A172 (cell line): Measurements from ENCODE around the gene ILRUN. TPM values are rescaled to one million over a fixed set of nuclear protein-coding genes. Genes with fewer than 3 reads are reported as not detected.
"Not testable (repeated sequence)": the region's sequence is repeated elsewhere in the genome, so short reads cannot be mapped to it uniquely, and the experiment has no call there.

Source experiments
- DNase-seq: peaks from one replicate; pipeline ENCODE4 v3.0.0-alpha.2; 2015; ENCODE audit warnings: low spot score
- total RNA-seq: library from RNA; depleted of rRNA; stranded (reverse); fragments of >200 nt; shearing (Covaris generic); gene quantifications from 2 replicates; pipeline ENCODE4 v1.2.3, GENCODE V29; 2014

ILRUN gene
- total RNA-seq, 1 experiment from 2014 or later, result 37.8 TPM

- no peak for DNase-seq
Measured at GRCh38 chr6:34697544-34697836, 923 bp upstream of the ILRUN start.

DNA sequence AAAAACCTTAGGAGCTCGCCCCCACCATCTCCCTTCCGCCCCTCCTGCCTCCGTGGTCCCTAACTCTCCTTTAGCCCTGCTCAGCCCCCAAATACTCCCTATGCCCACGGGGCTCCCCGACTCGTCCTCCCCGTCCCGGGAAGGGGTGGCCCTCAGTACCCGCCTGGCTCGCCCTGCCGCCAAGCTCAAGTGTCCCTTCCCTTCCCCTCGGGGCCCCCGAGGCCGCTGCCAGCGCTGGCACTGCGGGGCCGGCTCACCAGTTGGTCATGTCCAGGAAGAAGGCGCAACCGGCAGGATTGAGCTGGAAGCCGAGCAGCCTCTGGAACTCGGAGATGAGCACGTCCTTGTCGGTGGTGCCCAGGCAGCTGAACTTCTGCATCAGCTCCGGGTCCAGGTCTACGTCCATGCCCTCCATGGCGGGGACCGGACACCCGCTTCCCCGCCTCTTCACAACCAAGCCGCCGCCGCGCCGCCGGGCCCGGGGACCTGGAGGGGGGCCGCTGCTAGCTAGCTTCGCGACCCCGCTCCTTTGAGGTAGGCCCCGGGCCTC is 303 bp downstream of the ILRUN start:
- peak; percentile 22 for DNase-seq

DNA sequence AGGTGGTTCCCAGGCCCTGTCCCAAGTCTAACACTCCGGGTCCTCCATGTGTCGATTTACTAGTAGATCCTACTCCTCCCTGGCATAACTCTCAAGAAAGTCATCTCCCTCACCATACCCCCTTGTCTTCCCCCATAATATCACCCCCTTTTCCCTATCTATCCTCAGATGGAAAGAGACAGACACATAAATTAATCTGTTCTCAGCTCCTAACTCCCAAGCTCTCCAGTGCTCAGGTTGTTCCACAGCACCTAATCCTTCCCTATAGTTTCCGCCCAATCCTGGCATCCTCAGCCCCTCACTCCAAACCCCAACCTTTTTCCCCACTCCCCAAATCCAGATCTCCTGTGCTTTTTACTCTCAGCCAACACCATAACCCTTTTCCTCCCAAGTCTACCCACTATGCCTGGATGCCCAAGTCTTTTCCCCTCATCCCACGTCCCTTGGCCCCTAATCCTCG is 808 bp downstream of the ILRUN start:
- DNase-seq, result no peak

DNA sequence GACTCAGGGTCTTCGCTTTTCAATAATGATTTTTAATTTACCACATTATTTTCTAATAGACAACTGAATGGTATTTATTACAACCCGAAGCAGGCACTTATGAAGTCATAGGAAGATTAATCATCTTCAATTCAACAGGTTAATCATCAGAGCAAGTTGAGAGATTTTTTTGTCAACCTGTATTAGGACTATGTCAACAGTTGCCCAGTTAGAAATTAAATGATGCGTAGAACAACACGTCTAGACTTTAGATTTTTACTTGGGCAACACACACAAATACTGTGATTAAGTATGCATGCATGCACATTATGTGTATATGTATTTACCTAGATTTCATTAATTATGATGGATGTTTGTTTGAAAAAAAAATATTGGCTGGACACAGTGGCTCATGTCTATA is 4.3 kb downstream of the ILRUN start:
- no peak for DNase-seq

DNA sequence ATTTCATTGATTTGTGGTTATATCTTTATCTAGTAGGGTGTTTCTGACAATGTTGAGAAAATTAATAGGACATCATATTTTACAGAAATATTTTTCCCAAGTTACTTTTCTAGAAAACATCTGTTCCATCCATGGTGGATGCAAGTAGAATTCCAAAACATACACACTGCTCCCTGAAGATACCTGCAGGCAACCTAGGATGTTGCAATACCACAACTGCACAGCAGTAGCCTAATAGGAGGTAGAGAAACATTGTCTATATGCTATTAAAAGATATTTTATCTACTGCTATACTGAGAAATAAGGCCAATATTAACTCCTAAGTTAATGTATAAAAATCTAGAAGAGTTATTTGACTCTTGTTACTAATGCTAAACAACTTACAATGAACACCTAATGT is 6.8 kb downstream of the ILRUN start:
- no peak for DNase-seq

DNA sequence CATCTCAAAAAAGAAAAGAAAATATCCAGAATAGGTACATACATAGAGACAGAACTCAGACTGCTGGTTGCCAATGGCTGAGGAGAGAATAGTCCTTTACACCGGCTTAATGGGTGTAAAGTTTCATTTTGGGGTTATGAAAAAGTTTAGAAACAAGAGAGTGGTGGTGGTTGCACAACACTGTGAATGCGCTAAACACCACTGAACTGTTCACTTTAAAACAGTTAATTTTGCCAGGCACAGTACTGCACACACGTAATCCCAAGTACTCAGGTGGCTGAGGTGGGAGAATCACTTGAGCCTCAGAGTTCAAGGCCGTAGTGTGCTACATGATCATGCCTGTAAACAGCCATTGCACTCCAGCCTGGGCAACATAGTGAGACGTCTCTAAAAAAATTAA is 7.6 kb downstream of the ILRUN start:
- DNase-seq, result no peak

DNA sequence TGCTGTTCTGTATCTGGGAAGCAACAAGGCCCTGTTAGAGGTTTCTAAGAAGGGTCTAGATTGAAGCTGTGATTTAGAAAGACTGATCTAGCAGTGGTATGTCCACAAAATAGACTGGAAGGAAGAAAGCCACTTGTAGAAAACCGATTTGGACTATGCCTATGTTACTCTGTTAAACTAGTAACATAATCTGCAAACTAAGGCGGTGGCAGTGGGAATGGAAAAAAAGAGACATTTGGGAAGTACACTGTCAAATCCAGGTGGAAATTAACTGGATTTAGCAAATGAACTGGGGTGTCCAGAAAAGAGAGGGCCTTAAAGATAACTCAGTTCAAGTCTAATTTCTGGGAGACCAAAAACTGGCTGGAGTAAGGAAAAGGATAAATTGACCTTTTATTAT is 11.6 kb downstream of the ILRUN start:
- no peak for DNase-seq

DNA sequence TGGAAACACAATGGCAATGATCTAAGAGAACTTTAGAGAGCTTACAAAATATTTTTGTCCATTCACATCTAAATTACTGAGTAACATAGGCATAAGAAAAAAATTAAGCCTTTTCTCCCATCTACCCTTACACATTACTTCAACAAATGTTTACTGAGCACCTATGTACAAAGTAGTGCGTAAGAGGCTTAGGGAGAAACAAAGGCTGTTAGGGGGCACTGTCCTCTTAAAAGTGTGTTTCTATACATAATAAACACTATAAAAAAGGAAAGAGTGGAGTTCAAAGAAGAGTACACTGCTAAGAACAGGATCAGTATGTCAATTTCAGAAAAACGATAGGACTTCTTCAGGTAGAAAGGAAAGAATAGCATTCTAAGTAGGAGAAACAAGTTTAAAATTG is 12.2 kb downstream of the ILRUN start:
- no peak for DNase-seq

DNA sequence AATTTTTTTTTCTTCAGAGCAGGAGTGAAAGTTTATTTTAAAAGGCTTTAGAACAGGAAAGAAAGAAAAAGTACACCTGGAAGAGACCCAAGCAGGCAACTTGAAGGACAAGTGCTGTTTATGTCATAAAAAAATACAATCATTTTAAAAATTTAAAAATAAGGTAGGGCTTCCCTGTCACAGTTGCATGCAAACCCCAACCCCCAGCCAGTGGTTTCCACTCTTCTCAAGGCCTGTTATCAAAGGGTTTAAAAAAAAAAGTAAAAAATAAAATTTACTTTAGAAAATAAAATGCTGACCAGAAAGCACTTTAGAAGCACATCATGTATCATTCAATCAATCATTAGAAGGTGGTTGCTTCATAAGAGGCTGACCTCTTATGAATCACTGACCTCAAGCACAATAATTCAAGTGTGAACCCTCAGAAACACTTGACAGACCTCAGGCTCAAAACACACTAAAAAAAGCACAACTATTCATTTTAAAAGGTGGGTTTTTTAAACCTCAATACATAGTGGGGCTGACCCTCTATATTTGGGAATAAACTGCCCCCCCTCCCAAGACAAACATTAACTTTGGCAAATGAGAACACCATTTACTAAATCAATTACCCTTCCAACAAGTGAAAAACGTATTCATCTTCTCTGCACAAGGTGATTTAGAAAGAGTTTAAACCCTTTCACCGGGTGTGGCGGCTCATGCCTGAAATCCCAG is 15.6 kb downstream of the ILRUN start:
- peak; percentile 39 for DNase-seq

- not testable (repeated sequence) for DNase-seq
Measured at GRCh38 chr6:34680313-34680712, 16.3 kb downstream of the ILRUN start.

DNA sequence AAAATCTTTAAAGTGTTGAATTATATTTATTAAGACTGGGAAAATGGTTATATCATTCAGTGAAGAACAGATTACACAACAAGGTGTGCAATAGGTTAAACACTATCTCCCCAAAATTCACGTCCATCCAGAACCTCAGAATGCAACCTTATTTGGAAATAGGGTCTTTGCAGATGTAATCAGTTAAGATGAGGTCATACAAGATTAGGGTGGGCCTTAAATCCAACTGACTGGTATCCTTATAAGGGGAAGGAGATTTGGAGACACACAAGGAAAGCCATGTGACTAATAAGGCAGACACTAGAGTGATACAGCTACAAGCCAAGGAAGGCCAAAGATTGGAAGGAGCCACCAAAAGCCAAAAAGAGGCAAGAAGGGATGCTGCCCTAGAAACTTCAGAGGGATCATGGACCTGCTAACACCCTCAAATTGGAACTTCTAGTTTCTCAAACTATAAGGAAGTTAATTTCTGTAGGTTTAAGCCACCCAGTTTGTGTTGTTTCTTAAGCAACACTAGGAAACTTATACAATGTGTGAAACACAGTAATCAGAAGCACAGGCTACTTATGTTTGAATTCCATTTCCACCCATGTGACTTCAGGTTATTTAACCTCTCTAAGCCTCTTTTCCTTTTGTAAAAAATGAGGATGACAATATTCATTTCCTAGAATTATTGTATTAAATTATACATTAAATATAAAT is 16.9 kb downstream of the ILRUN start:
- no peak for DNase-seq

DNA sequence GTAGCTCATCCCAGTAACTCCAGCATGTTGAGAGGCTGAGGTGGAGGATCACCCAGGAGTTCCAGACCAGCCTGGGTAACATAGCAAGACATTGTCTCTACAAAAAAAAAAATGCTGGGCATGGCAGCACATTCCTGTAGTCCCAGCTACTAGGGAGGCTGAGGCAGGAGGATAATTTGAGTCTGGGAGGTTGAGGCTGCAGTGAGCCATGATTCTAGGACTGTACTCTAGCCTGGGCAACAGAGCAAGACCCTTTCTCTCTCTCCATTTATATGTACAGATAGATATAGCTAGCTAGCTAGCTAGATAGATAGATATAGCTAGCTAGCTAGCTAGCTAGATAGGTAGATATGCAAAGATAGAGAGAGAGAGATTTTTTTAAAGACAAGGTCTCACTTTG is 20.4 kb downstream of the ILRUN start:
- DNase-seq, result no peak

GRCh38 chr6:34674930-34675329 is 21.6 kb downstream of the ILRUN start:
- DNase-seq, result not testable (repeated sequence)

DNA sequence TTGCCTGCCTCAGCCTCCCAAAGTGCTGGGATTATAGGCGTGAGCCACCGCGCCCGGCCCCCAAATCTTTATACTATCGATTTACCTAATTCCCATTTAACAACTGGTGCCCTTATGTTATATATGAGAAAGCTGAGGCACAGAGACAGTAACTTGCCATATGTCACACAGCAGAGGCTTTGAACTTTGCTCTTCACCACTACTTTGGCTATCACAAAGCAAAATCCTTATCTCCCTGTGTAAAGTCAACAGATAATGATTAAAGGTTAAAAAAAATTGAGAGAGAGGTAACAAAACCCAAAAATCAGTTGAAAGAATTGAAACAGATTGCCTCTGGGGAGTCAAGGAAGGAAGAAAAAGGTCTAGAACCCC is 22.3 kb downstream of the ILRUN start:
- no peak for DNase-seq

GRCh38 chr6:34673064-34673463 is 23.5 kb downstream of the ILRUN start:
- no peak for DNase-seq

DNA sequence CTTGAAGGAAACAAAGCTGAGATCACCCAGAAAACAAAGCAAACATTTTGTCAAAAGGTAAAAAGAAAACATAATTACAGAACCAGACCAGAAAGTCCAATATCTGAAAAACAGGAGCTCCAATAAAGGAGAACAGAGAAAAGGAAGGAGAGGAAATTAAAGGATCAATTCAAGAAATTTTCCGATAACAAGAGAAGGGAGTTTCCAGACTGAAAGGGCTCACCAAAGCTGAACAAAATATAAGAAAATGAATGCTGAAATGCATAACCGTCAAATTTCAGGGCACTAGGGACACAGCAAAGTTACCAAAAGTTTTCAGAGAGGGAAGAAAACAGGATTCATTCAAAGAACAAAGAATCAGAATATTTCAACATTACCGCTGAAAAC is 23.9 kb downstream of the ILRUN start:
- DNase-seq, result no peak

- DNase-seq, result peak; percentile 62
Measured at GRCh38 chr6:34671801-34672656, 24.5 kb downstream of the ILRUN start.

GRCh38 chr6:34671367-34671766 is 25.2 kb downstream of the ILRUN start:
- no peak for DNase-seq

DNA sequence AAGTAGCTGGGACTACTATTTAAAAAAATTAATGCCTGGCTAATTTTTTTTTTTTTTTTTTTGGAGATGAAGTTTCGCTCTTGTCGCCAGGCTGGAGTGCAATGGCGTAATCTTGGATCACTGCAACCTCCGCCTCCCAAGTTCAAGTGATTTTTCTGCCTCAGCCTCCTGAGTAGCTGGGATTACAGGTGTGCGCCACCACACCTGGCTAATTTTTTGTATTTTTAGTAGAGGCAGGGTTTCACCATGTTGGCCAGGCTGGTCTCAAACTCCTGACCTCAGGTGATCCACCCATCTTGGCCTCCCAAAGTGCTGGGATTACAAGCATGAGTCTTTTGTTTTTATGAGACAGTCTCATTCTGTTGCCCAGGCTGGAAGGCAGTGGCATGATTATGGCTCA is 27.8 kb downstream of the ILRUN start:
- not testable (repeated sequence) for DNase-seq

DNA sequence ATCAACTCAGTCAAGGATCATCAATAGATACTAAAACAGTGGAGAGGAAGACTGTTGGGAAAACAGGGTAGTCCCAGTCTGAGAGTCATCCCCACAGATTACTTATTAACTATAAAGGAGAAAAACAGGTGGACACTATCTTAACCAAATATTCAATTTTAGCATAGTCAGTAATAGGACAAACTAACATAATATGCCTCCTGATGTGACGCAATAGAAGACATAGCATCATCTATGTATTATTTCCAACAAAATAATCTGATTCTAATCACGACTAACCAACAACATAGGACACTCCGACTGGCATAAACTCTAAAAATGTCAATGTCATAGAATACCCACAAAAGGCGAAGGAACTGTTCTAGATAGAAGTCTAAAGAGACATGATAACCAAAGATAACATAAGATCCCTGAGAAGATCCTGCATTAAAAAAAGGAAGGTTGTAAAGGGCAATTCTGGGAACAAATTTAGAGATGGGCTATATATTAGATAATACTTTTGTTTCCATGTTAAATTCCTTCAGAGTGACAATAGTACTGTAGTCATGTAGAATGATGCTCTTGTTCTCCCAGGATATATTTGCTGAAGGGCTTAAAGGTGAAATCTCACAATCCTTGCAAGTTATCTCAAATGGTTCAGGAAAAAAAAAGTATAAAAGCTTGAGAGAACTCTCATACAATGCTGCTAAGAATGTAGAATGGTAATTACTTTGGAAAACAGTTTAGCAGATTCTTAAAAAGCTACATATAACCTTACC is 28.9 kb downstream of the ILRUN start:
- no peak for DNase-seq

DNA sequence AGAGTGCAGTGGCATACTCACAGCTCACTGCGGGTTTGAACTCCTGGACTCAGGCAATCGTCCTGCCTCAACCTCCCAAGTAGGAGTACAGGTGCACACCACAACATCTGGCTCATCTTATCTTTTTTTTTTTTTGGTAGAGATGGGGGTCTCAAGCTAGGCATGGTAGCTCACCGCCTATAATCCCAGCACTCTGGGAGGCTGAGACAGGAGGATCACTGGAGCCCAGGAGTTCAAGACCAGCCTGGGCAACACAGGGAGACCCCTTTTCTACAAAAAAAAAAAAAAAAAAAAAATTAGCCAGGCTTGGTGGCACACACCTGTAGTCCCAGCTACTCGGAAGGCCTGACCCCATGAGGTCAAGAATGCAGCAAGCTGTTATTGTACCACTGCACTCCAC is 31.5 kb downstream of the ILRUN start:
- DNase-seq, result no peak
